Measurements from ENCODE around the gene ACSBG1. TPM values are rescaled to one million over a fixed set of nuclear protein-coding genes. Genes with fewer than 3 reads are reported as not detected.

Gene ACSBG1
- total RNA-seq, 2 donors from 2014 or later, result 7.4 TPM; not detected in 1

DNA sequence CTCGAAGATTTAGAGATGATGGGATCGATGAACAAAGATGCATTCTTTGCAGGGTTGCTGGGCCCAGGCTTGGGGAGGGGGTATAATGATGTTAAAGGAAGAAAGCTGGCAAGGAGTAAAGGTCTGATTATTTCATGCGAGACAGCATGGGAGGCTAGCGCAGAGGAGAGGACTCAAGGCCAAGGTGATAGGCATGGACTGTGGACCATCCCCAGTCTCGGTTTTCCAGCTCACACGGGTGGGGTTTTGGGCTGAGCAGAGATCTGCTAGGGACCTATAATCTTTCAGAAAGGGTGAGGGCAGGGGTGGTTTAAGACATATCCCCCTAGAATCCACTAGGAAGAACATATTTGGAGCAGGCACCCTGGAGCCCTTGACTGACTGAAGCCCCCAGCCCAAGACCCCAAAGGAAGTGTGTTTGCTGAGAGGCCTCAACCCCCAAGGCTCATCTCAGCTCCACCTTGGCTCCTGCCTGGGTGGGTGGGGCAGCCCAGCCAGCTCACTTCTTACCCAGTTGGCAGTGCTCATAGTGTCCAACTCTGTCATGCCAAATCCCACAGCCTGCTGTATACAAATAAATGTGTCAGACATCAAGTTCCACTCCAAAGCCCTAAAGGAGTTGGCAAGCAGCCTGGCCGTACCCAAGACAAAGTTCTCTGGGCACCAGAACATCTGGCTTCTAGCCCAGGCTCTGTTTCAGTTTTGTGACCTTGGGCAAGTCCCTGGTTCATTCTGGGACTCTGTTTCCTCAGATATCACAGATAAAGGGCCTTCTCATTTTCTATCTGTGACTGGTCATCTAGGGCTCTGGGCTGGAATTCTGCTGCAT lies 17.9 kb downstream of the ACSBG1 start:
- Histone ChIP-seq H3K27me3 (replicated peaks; ENCODE audit: insufficient read depth) (no peaks in the 10 kb centered on the region), H3K9me3 (no peaks in the 10 kb centered on the region), H3K27ac (peak overlapping the region in 1 of 2 donors; percentile 38), H3K36me3 (no peaks in the 10 kb centered on the region), H3K4me3 (no peak overlapping the region), H3K4me1 (replicated peaks) (peaks cover 18% of the 10 kb centered on the region)
- DNase-seq (ENCODE audit: low spot score), result peak; percentile 95
- 67% methylated on average over 7 of the region's 7 CpGs for WGBS
- intact Hi-C loops (cut with DNase I), result no loop called here
- TF ChIP-seq POLR2AphosphoS5 (IDR thresholded peaks at IDR 0.05), result peak; percentile 94
- TF ChIP-seq POLR2A (IDR thresholded peaks at IDR 0.05), result no peak
- TF ChIP-seq, protein P1, sequence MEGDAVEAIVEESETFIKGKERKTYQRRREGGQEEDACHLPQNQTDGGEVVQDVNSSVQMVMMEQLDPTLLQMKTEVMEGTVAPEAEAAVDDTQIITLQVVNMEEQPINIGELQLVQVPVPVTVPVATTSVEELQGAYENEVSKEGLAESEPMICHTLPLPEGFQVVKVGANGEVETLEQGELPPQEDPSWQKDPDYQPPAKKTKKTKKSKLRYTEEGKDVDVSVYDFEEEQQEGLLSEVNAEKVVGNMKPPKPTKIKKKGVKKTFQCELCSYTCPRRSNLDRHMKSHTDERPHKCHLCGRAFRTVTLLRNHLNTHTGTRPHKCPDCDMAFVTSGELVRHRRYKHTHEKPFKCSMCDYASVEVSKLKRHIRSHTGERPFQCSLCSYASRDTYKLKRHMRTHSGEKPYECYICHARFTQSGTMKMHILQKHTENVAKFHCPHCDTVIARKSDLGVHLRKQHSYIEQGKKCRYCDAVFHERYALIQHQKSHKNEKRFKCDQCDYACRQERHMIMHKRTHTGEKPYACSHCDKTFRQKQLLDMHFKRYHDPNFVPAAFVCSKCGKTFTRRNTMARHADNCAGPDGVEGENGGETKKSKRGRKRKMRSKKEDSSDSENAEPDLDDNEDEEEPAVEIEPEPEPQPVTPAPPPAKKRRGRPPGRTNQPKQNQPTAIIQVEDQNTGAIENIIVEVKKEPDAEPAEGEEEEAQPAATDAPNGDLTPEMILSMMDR (IDR thresholded peaks at IDR 0.05), result no peak

DNA sequence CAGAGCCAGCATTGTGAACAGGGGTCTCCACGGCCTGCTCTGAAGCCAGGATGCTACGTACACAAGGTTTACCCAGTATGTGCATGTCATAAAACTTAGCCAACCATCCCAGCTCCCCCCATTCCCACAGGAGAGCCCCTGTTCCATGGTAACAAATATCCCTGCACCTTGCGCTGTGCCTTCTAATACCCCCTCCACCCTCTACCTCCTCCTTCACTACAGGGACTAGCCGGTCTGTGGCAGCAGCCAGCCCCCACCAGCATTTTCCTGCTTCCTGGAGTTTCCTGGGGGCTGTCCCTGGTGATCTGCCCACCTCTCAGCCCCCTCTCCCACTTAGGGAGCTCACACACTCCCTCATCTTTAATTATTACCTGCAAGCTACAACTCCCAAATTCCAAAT lies 20.4 kb downstream of the ACSBG1 start:
- WGBS, result 75% methylated on average over 4 of the region's 4 CpGs
- Histone ChIP-seq H3K9me3 (no peaks in the 10 kb centered on the region), H3K4me1 (replicated peaks) (peaks cover 22% of the 10 kb centered on the region), H3K36me3 (no peaks in the 10 kb centered on the region), H3K27me3 (replicated peaks; ENCODE audit: insufficient read depth) (no peaks in the 10 kb centered on the region), H3K4me3 (no peak overlapping the region), H3K27ac (no peak overlapping the region)
- TF ChIP-seq POLR2AphosphoS5 (IDR thresholded peaks at IDR 0.05) (no peak), POLR2A (IDR thresholded peaks at IDR 0.05) (no peak)
- TF ChIP-seq, protein P1 (IDR thresholded peaks at IDR 0.05), result no peak
- DNase-seq (ENCODE audit: low spot score), result no peak
- intact Hi-C loops (cut with DNase I), result no loop called here

DNA sequence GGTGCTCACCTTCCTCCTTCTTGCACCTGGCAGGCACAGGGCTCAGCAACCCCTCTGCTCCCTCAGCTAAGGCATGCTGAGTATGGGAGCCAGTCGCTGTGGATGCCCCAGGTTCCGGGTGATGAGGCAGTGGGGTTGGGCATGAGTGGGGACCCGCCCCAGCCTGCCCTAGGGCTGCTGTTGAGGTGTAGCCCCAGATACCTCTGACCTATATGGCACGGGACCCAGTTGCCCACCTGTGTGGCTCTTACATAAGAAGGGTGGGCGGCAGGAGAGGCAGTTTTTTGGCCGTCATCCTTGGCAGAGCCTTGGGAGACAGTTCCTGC lies 21.0 kb downstream of the ACSBG1 start:
- H3K9me3 ChIP-seq, result no peaks in the 10 kb centered on the region
- peaks cover 25% of the 10 kb centered on the region for H3K4me1 ChIP-seq (replicated peaks)
- intact Hi-C loops (cut with DNase I), result no loop called here
- no peak for DNase-seq (ENCODE audit: low spot score)
- 64% methylated on average over 6 of the region's 6 CpGs for WGBS
- no peaks in the 10 kb centered on the region for H3K36me3 ChIP-seq
- H3K27ac ChIP-seq, result no peak overlapping the region
- H3K27me3 ChIP-seq (replicated peaks; ENCODE audit: insufficient read depth), result no peaks in the 10 kb centered on the region
- TF ChIP-seq, protein P1 (IDR thresholded peaks at IDR 0.05), result no peak
- TF ChIP-seq POLR2AphosphoS5 (IDR thresholded peaks at IDR 0.05) (no peak), POLR2A (IDR thresholded peaks at IDR 0.05) (no peak)
- H3K4me3 ChIP-seq, result no peak overlapping the region

DNA sequence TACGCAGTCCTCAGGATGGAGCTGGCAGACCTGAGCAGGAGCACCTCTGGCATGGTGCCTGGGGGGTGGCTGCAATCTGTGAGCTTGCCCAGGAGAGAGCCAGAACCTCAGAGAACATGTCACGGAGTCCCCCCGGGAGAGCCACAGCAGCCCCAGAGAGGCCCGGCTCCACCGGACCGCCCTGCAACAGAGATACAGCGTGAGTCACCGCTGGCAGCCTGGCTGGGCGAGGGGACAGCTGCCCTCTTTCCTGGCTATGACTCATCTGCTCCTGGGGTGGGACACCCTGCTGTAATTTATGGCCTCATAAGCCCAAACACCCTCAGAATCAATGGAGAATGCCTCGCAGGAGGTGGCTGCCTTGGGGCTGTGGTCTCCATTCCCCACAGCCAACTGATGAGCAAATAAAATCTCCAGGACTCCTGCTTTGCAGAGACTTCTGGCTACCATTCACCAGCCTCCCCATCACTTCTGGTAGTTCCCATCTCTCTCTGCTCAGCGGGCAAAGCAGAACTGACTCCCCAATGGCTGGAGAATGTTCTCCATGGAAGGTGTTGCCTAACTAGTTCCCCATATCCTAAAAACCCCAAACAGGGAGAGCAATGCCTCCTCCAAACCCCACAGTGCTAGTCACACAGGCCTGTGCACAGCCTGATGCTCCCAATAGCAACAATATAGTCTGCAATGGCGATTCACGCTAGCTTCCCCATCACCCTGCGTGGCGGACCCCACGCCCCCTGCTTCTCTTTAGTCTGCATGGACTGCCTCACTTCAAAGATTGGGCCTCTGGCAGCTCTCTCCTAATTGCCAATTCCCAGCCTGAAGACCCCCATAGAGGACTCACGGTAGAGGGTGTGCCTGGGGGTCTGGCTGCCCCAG lies 21.6 kb downstream of the ACSBG1 start:
- peak; percentile 67 for DNase-seq (ENCODE audit: low spot score)
- H3K27me3 ChIP-seq (replicated peaks; ENCODE audit: insufficient read depth), result no peaks in the 10 kb centered on the region
- H3K27ac ChIP-seq, result no peak overlapping the region
- H3K4me1 ChIP-seq (replicated peaks), result peaks cover 27% of the 10 kb centered on the region
- TF ChIP-seq, protein P1 (IDR thresholded peaks at IDR 0.05), result no peak
- TF ChIP-seq POLR2A (IDR thresholded peaks at IDR 0.05) (no peak), POLR2AphosphoS5 (IDR thresholded peaks at IDR 0.05) (peak; percentile 62)
- intact Hi-C loops (cut with DNase I), result no loop called here
- H3K9me3 ChIP-seq, result no peaks in the 10 kb centered on the region
- no peak overlapping the region for H3K4me3 ChIP-seq
- 55% methylated on average over 17 of the region's 17 CpGs for WGBS
- no peaks in the 10 kb centered on the region for H3K36me3 ChIP-seq

All from prostate gland (tissue), 2 donors.